GM13977 (cell line): ENCODE measurements around the gene CAMTA1.

ENCODE experiments used
- DNase-seq: peaks from one replicate; pipeline ENCODE4 v3.0.0; 2012; ENCODE audit warnings: low spot score
- in situ Hi-C: fragments of 300-500 bp; cut with MboI; formaldehyde crosslinking; loops from one replicate; pipeline ENCODE4 v1.12.0; 2022; ENCODE audit warnings: low sequenced_read_pairs, low pct_unique_long_range_greater_than_20kb, mixed read lengths, inconsistent platforms; ENCODE audit not compliant: unreplicated experiment
- TF ChIP-seq, protein P1 (sequence below): IDR thresholded peaks from 2 replicates; pipeline ENCODE4 v1.5.1; 2012; ENCODE audit warnings: mild to moderate bottlenecking, control low read depth; ENCODE audit not compliant: insufficient read depth; ENCODE audit errors: extremely low read depth, missing control alignments

The CAMTA1 gene

DNA sequence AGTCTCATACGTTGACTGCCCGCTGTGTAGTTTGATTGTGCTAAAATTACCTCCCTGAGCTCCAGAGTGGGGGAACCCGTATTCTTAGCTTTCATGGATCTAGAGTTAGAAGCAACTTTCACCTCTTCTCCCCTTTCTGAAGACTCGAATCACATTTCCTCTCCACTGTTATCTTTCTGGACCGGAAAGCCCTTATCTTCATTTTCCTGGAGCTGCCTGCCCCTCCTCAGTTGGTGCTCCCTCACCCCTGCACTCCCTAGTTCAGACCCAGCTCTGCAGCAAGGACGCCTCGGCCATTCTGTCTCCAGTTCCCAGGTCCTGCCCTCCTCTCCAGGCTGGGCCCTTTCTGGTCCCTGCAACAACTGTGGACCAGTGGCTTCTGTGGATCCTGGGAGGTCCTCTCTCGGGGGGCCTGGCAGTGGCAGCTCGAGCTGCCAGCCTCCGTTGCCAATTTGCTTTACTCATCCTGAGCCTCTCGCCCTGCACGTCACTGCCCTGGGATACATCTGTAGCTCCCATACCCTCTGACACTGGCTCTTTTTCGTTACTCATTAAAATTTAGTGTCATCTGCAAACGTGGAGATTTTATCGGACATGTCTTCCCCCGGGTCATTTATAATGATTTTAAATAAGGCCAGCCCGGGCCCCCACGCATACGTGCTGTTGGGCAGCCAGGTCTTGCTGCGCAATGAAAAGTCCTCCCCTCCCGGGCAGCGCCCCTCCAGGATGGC lies 844.4 kb downstream of the CAMTA1 start:
- TF ChIP-seq, protein P1, sequence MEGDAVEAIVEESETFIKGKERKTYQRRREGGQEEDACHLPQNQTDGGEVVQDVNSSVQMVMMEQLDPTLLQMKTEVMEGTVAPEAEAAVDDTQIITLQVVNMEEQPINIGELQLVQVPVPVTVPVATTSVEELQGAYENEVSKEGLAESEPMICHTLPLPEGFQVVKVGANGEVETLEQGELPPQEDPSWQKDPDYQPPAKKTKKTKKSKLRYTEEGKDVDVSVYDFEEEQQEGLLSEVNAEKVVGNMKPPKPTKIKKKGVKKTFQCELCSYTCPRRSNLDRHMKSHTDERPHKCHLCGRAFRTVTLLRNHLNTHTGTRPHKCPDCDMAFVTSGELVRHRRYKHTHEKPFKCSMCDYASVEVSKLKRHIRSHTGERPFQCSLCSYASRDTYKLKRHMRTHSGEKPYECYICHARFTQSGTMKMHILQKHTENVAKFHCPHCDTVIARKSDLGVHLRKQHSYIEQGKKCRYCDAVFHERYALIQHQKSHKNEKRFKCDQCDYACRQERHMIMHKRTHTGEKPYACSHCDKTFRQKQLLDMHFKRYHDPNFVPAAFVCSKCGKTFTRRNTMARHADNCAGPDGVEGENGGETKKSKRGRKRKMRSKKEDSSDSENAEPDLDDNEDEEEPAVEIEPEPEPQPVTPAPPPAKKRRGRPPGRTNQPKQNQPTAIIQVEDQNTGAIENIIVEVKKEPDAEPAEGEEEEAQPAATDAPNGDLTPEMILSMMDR = no peak
- no peak for DNase-seq
- in situ Hi-C loops = no loop called here

DNA sequence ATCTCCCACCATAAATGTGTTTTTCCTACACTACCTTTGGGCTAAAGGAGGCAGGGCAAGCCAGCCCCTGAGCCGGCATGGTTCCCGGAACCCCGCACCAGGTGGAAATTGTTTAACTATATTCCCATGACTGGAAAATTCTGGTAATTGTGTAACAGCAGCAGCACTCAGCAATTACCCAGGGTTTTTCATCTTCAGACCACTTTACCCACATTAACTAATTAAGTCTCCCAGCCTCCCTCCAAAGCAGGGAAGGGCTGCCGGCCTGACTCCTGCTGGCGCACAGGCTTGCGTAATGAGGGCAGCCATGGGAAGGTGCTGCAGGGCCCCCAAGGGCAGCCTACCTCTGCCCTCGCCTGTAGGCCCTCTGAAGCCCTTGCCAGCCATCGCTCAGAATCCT lies 845.1 kb downstream of the CAMTA1 start:
- DNase-seq = no peak
- TF ChIP-seq, protein P1 = no peak
- in situ Hi-C loops = no loop called here

DNA sequence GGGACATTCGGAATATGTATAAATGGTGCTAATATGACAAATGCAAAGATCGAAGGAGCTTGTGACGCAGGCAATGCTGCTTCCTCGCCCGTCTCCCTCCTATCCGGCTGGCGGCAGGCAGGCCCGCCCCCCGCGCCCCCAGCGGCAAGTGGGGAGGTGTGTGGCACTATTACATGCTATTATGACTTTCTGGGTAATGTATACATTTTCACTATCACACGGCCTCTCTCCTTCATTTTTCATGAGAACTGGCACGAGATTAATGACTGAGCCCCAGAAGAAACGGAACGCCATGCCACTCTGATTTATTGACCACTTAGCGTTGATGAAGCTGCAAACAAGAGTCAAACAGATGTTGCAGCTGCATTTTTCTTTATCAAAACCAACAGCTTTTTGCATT lies 846.9 kb downstream of the CAMTA1 start:
- no peak for DNase-seq
- TF ChIP-seq, protein P1 = no peak
- in situ Hi-C loops = no loop called here

DNA sequence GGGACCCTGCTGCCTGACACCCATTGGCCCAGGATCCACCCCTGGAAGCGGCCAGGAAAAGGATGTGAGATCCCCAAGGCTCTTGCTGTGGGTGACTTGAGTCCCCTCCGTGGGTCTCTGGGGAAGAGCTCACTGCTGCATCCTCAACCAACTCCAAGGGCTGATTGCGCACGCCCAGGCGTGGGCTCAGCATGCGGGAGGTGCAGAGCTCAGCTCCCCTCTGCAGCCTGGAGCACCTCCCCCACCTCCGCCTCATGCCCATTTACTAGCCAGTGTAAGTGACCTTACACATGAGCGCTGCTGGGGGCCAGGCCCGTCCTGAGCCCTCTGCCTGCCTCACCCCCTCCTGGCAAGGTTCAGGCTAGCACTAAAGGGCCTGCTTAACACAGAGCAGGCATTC lies 847.4 kb downstream of the CAMTA1 start:
- DNase-seq = no peak
- in situ Hi-C loops = no loop called here
- TF ChIP-seq, protein P1 = no peak

DNA sequence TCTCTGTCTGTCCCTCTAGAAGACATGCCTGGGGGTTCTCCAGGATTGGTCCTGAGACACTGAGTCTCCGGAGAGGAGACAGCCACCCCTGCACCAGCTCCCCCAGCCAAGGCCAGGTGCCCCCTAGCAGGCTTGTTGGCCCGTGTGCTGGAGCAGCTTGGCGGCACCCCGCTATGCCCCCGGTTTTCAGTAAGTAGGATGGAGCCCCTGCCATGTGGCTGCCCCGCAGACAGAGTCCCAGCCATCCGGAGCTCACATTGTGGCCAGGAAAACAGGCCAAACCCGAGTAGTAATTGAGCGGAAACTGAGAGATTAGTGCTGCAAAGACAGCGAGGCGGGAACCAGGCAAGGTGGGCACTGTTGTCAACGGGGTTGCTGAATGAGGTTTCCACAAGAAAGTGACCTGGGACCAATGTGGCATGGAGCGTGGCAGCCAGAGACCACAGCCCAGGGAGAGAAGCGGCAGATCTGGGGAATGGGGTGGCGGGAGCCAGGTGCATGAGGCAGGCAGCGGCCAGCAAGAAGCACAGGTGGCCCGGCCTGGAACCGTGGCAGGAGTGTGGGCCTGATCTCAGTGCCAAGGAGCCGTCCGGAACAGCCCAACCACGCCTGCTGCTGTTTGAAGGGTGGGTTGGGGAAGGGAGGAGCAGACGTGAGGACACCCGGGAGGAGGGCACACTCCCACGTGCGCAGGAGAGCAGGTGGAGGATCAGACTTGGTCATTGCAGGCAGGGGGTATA lies 848.4 kb downstream of the CAMTA1 start:
- in situ Hi-C loops = no loop called here
- no peak for DNase-seq
- TF ChIP-seq, protein P1 = no peak

DNA sequence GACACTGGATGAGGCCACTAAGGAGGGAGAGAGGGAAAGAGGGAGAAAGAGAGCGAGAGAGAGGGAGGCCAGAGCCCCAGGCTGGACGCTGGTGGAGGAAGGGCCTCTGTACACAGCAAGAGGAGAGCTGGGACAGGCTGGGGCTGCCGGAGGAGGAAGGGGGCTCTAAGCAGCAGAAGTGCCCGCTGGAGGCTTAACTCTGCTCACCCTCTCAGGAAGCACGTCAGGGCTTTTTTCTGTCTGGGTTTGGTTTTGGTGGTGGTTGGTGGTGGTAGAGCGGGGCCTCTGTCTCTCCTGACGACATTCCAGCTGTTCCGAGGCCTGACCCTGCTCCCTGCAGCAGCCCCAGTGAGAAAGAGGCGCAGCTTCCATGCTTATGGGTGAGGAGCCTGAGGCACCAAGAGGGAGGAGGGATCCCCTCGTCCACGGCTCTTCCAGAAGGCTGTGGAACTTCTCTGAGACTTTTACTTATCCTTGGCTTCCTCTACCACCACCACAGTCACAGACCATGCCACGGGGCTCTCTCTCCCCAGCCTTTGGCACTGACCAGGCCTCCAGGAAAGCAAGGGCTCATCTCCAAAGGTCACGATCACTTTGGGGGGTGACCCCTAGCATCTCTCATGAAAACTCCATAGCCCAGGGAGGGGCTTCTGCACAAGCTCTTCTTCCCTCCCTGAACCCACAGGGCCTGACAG lies 849.4 kb downstream of the CAMTA1 start:
- no peak for DNase-seq
- TF ChIP-seq, protein P1 = no peak
- in situ Hi-C loops = no loop called here
